ENCODE measurements around the gene GJC2. TPM values are rescaled to one million over a fixed set of nuclear protein-coding genes. Genes with fewer than 3 reads are reported as not detected.

The GJC2 gene
- total and polyA plus RNA-seq, 2 donors (not counting 1 experiment from before 2014, with no cell fraction given) = 0.16 to 0.30 TPM

GRCh38 chr1:228170666-228171065 lies 20.9 kb downstream of the GJC2 start:
- H3K4me3 ChIP-seq (ENCODE audit: control extremely low read depth in 1 of 5, extremely low read depth in 1 of 5, insufficient read depth in 1 of 5, low read depth in 2 of 5, low read length in 4 of 5) = no peak overlapping the region
- H3K27me3 Mint-ChIP-seq = no peaks in the 10 kb centered on the region
- CTCF ChIA-PET = interaction anchor here (1.0 to 1.8 kb wide), 2 partner anchors 40 to 48 kb away, joined by 3 to 5 read pairs; no protein-coding TSS in a partner anchor
- peaks cover 0 to 12% (median 0%) of the 10 kb centered on the region in 3 donors for H3K9me3 ChIP-seq (ENCODE audit: control extremely low read depth in 1 of 3, control insufficient read depth in 2 of 3, insufficient read depth in 1 of 3, low read length in 2 of 3)
- 100% methylated on average over 5 of the region's 7 CpGs for WGBS (ENCODE audit: insufficient coverage)
- H3K9me3 Mint-ChIP-seq (ENCODE audit: insufficient read depth) = no peaks in the 10 kb centered on the region
- H3K27ac Mint-ChIP-seq = no peak overlapping the region
- H3K27ac ChIP-seq (ENCODE audit: low read length in 2 of 2) = no peak overlapping the region
- no peak overlapping the region for H3K9ac ChIP-seq (ENCODE audit: low read length)
- H3K27me3 ChIP-seq (replicated peaks in 1 of 4; ENCODE audit: control extremely low read depth in 1 of 4, control insufficient read depth in 3 of 4, insufficient read depth in 4 of 4, low read length in 3 of 4) = no peaks in the 10 kb centered on the region
- H2AFZ ChIP-seq (ENCODE audit: insufficient read depth, low read depth, low read length, poor library complexity, severe bottlenecking) = no peak overlapping the region
- no peak overlapping the region for H3K4me3 Mint-ChIP-seq
- no peak for DNase-seq
- H3K4me1 Mint-ChIP-seq = peaks cover 16% of the 10 kb centered on the region
- intact Hi-C loops (cut with micrococcal nuclease) = no loop called here
- ATAC-seq (ENCODE audit: low read depth) = no peak
- peaks cover 81% of the 10 kb centered on the region for H3K79me2 ChIP-seq (ENCODE audit: control insufficient read depth, insufficient read depth, low read length)
- TF ChIP-seq EZH2 (IDR thresholded peaks at IDR 0.05; ENCODE audit: borderline replicate concordance, insufficient read depth, low read depth, low read length, poor library complexity, severe bottlenecking) = no peak
- TF ChIP-seq, protein P1, sequence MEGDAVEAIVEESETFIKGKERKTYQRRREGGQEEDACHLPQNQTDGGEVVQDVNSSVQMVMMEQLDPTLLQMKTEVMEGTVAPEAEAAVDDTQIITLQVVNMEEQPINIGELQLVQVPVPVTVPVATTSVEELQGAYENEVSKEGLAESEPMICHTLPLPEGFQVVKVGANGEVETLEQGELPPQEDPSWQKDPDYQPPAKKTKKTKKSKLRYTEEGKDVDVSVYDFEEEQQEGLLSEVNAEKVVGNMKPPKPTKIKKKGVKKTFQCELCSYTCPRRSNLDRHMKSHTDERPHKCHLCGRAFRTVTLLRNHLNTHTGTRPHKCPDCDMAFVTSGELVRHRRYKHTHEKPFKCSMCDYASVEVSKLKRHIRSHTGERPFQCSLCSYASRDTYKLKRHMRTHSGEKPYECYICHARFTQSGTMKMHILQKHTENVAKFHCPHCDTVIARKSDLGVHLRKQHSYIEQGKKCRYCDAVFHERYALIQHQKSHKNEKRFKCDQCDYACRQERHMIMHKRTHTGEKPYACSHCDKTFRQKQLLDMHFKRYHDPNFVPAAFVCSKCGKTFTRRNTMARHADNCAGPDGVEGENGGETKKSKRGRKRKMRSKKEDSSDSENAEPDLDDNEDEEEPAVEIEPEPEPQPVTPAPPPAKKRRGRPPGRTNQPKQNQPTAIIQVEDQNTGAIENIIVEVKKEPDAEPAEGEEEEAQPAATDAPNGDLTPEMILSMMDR (IDR thresholded peaks at IDR 0.05) = no peak
- peaks cover 33% of the 10 kb centered on the region for H4K20me1 ChIP-seq (ENCODE audit: control insufficient read depth, insufficient read depth, low read length, poor library complexity, severe bottlenecking)
- H3K4me2 ChIP-seq (replicated peaks; ENCODE audit: low read depth, low read length, poor library complexity, severe bottlenecking) = no peak overlapping the region
- peaks cover 8 to 10% of the 10 kb centered on the region in 2 donors for H3K4me1 ChIP-seq (ENCODE audit: control insufficient read depth in 2 of 2, insufficient read depth in 2 of 2, low read length in 2 of 2)
- POLR2A ChIA-PET = no interaction called here
- H3K36me3 ChIP-seq (replicated peaks in 1 of 2; ENCODE audit: control extremely low read depth in 1 of 2, control insufficient read depth in 1 of 2, extremely low read depth in 1 of 2, insufficient read depth in 2 of 2, low read length in 1 of 2) = peaks cover 0 to 10% of the 10 kb centered on the region in 2 experiments

DNA sequence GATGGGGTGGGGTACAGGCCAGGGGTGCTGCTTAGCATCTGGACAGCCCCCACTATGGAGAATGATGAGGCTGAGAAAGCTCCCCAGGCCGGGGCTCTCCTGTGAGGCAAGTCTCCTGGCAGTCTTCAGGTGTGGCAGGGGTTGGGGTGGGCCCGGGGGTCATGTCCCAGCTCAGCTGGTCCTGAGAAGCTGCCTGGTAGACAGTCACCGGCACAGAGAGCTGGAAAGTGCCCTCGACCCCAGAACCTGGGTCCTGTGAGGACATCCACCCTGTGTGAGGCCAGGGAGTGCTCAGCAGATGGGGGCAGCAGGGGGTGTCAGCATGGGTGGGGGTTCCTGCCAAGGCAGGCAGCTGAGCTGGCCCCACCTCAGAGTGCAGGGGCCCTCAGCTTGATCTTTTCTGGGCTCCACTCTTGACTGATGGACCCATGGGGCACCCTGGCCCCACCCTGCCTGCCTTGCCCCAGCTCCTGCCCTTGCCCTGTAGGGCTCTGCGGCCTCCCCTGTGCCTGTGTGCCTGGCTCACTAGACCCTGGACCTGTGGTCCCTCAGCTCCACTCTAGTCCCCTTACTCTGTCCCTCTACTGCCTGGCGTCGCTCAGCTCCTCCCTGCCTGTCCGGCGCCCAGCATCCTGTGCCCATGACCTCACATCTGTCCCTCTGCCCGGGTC lies 21.6 kb downstream of the GJC2 start:
- TF ChIP-seq, protein P1 (IDR thresholded peaks at IDR 0.05) = no peak
- TF ChIP-seq EZH2 (IDR thresholded peaks at IDR 0.05; ENCODE audit: borderline replicate concordance, insufficient read depth, low read depth, low read length, poor library complexity, severe bottlenecking) = no peak
- no peak overlapping the region for H3K27ac Mint-ChIP-seq
- Histone ChIP-seq H3K4me1 (ENCODE audit: control insufficient read depth in 2 of 2, insufficient read depth in 2 of 2, low read length in 2 of 2) (peaks cover 6 to 8% of the 10 kb centered on the region in 2 donors), H3K27me3 (replicated peaks in 1 of 4; ENCODE audit: control extremely low read depth in 1 of 4, control insufficient read depth in 3 of 4, insufficient read depth in 4 of 4, low read length in 3 of 4) (no peaks in the 10 kb centered on the region), H3K36me3 (replicated peaks in 1 of 2; ENCODE audit: control extremely low read depth in 1 of 2, control insufficient read depth in 1 of 2, extremely low read depth in 1 of 2, insufficient read depth in 2 of 2, low read length in 1 of 2) (peaks cover 0 to 10% of the 10 kb centered on the region in 2 experiments), H3K79me2 (ENCODE audit: control insufficient read depth, insufficient read depth, low read length) (peaks cover 86% of the 10 kb centered on the region), H3K4me3 (ENCODE audit: control extremely low read depth in 1 of 5, extremely low read depth in 1 of 5, insufficient read depth in 1 of 5, low read depth in 2 of 5, low read length in 4 of 5) (no peak overlapping the region), H3K9me3 (ENCODE audit: control extremely low read depth in 1 of 3, control insufficient read depth in 2 of 3, insufficient read depth in 1 of 3, low read length in 2 of 3) (peaks cover 0 to 12% (median 0%) of the 10 kb centered on the region in 3 donors), H4K20me1 (ENCODE audit: control insufficient read depth, insufficient read depth, low read length, poor library complexity, severe bottlenecking) (peaks cover 34% of the 10 kb centered on the region), H2AFZ (ENCODE audit: insufficient read depth, low read depth, low read length, poor library complexity, severe bottlenecking) (no peak overlapping the region), H3K27ac (ENCODE audit: low read length in 2 of 2) (no peak overlapping the region), H3K9ac (ENCODE audit: low read length) (no peak overlapping the region), H3K4me2 (replicated peaks; ENCODE audit: low read depth, low read length, poor library complexity, severe bottlenecking) (no peak overlapping the region)
- ChIA-PET CTCF (interaction anchor here (1.0 kb wide), 1 partner anchor 49 kb away, joined by 3 read pairs; no protein-coding TSS in a partner anchor), POLR2A (no interaction called here)
- ATAC-seq (ENCODE audit: low read depth) = no peak
- no peak for DNase-seq
- H3K27me3 Mint-ChIP-seq = no peaks in the 10 kb centered on the region
- WGBS (ENCODE audit: insufficient coverage) = 86% methylated on average over 10 of the region's 10 CpGs
- no peak overlapping the region for H3K4me3 Mint-ChIP-seq
- intact Hi-C loops (cut with micrococcal nuclease) = no loop called here
- H3K9me3 Mint-ChIP-seq (ENCODE audit: insufficient read depth) = no peaks in the 10 kb centered on the region
- H3K4me1 Mint-ChIP-seq = peaks cover 16% of the 10 kb centered on the region
